H9 (cell line): ENCODE data around the gene NR4A2. TPM values are rescaled to one million over a fixed set of nuclear protein-coding genes. Genes with fewer than 3 reads are reported as not detected.

Experiments used
- DNase-seq: peaks from one replicate; pipeline ENCODE4 v3.0.0-alpha.2; 2017
- H2AFZ ChIP-seq: one replicate; pipeline ENCODE4 v1.6.1; 2013; ENCODE audit warnings: mild to moderate bottlenecking, low read length, control low read depth, moderate library complexity
- H2AK5ac ChIP-seq: 2 replicates; pipeline ENCODE4 v1.6.1; 2013; ENCODE audit warnings: low read length, control low read depth, mixed read lengths; ENCODE audit not compliant: insufficient read length
- H2BK120ac ChIP-seq: one replicate; pipeline ENCODE4 v1.6.1; 2013; ENCODE audit warnings: low read depth, mild to moderate bottlenecking, low read length, control low read depth, inconsistent platforms; ENCODE audit not compliant: poor library complexity, severe bottlenecking
- H2BK12ac ChIP-seq: 2 replicates; pipeline ENCODE4 v1.6.1; 2013; ENCODE audit warnings: low read length, control low read depth, mixed read lengths, low read depth; ENCODE audit not compliant: insufficient read length
- H2BK15ac ChIP-seq: 2 replicates; pipeline ENCODE4 v1.6.1; 2013; ENCODE audit warnings: low read depth, low read length, control low read depth
- H2BK20ac ChIP-seq: one replicate; pipeline ENCODE4 v1.6.1; 2013; ENCODE audit warnings: low read depth, mild to moderate bottlenecking, low read length, control low read depth, inconsistent platforms; ENCODE audit not compliant: poor library complexity, severe bottlenecking
- H2BK5ac ChIP-seq: 2 replicates; pipeline ENCODE4 v1.6.1; 2013; ENCODE audit warnings: low read length, control low read depth, mixed read lengths; ENCODE audit not compliant: insufficient read length
- H3K14ac ChIP-seq: 2 replicates; pipeline ENCODE4 v1.6.1; 2013; ENCODE audit warnings: low read length, control low read depth; ENCODE audit not compliant: insufficient read depth
- H3K18ac ChIP-seq: 2 replicates; pipeline ENCODE4 v1.6.1; 2013; ENCODE audit warnings: low read depth, mild to moderate bottlenecking, mixed read lengths, low read length, control low read depth; ENCODE audit not compliant: insufficient read length
- H3K23ac ChIP-seq: 2 replicates; pipeline ENCODE4 v1.6.1; 2013; ENCODE audit warnings: low read length, control low read depth, mixed read lengths, low read depth; ENCODE audit not compliant: insufficient read length
- H3K23me2 ChIP-seq: 2 replicates; pipeline ENCODE4 v1.6.1; 2013; ENCODE audit warnings: low read depth, mild to moderate bottlenecking, mixed read lengths, low read length, control low read depth; ENCODE audit not compliant: insufficient read length, poor library complexity, severe bottlenecking
- H3K27ac ChIP-seq: 2 replicates; pipeline ENCODE4 v1.5.1; 2013; ENCODE audit warnings: low read length, control low read depth, mixed read lengths, low read depth; ENCODE audit not compliant: insufficient read length
- H3K27me3 ChIP-seq: 2 replicates; pipeline ENCODE4 v1.6.1; 2013; ENCODE audit warnings: low read length, control low read depth, inconsistent platforms; ENCODE audit not compliant: insufficient read depth
- H3K4ac ChIP-seq: 2 replicates; pipeline ENCODE4 v1.6.1; 2013; ENCODE audit warnings: low read depth, mild to moderate bottlenecking, control low read depth, inconsistent platforms, low read length, moderate library complexity
- H3K4me1 ChIP-seq: 2 replicates; pipeline ENCODE4 v1.6.1; 2013; ENCODE audit warnings: low read length, control low read depth, inconsistent platforms; ENCODE audit not compliant: insufficient read depth
- H3K4me2 ChIP-seq: 2 replicates; pipeline ENCODE4 v1.6.1; 2013; ENCODE audit warnings: low read length, control low read depth, mixed read lengths; ENCODE audit not compliant: insufficient read length, insufficient read depth
- H3K56ac ChIP-seq: 2 replicates; pipeline ENCODE4 v1.6.1; 2013; ENCODE audit warnings: low read depth, mild to moderate bottlenecking, mixed read lengths, low read length, control low read depth; ENCODE audit not compliant: insufficient read length
- H3K79me1 ChIP-seq: 2 replicates; pipeline ENCODE4 v1.6.1; 2013; ENCODE audit warnings: low read depth, mild to moderate bottlenecking, moderate library complexity, low read length, control low read depth, inconsistent platforms; ENCODE audit not compliant: insufficient read depth, poor library complexity, severe bottlenecking
- H3K79me2 ChIP-seq: 2 replicates; pipeline ENCODE4 v1.6.1; 2013; ENCODE audit warnings: low read length, control low read depth, inconsistent platforms; ENCODE audit not compliant: insufficient read depth
- H3K9ac ChIP-seq: 2 replicates; pipeline ENCODE4 v1.6.1; 2013; ENCODE audit warnings: low read length, control low read depth, mixed read lengths; ENCODE audit not compliant: insufficient read length; ENCODE audit errors: extremely low read depth
- H3K9me3 ChIP-seq: one replicate; pipeline ENCODE4 v1.6.1; 2013; ENCODE audit warnings: low read depth, low read length, inconsistent platforms; ENCODE audit not compliant: control insufficient read depth
- H3T11ph ChIP-seq: one replicate; pipeline ENCODE4 v1.6.1; 2013; ENCODE audit warnings: mild to moderate bottlenecking, low read length, control low read depth, inconsistent platforms
- H4K20me1 ChIP-seq: one replicate; pipeline ENCODE4 v1.6.1; 2013; ENCODE audit not compliant: control insufficient read depth, insufficient read length, insufficient read depth
- H4K5ac ChIP-seq: 2 replicates; pipeline ENCODE4 v1.6.1; 2013; ENCODE audit warnings: low read depth, mild to moderate bottlenecking, mixed read lengths, low read length, control low read depth; ENCODE audit not compliant: insufficient read length
- H4K8ac ChIP-seq: replicated peaks from 2 replicates; pipeline ENCODE4 v1.6.1; 2013; ENCODE audit warnings: low read length, control low read depth, mixed read lengths, low read depth; ENCODE audit not compliant: insufficient read length
- H4K91ac ChIP-seq: 2 replicates; pipeline ENCODE4 v1.6.1; 2013; ENCODE audit warnings: low read depth, mild to moderate bottlenecking, moderate library complexity, mixed read lengths, low read length, control low read depth; ENCODE audit not compliant: insufficient read length
- H3K27ac Mint-ChIP-seq, 3 experiments: 2 replicates in 2 of 3; 3 replicates in 1 of 3; pipeline ENCODE4 v1.8.0; 2020 to 2021; ENCODE audit warnings: mixed read lengths in 3 of 3, mild to moderate bottlenecking in 1 of 3, moderate library complexity in 1 of 3
- H3K27me3 Mint-ChIP-seq: 2 replicates; pipeline ENCODE4 v1.8.0; 2021; ENCODE audit warnings: low read depth, mild to moderate bottlenecking, moderate library complexity, mixed read lengths
- H3K36me3 Mint-ChIP-seq, 3 experiments: 2 replicates in 2 of 3; 3 replicates in 1 of 3; pipeline ENCODE4 v1.8.0; 2020 to 2021; ENCODE audit warnings: low read depth in 3 of 3, mixed read lengths in 3 of 3; ENCODE audit not compliant: insufficient read depth in 1 of 3
- H3K4me1 Mint-ChIP-seq, 2 experiments: 2 replicates each; pipeline ENCODE4 v1.8.0; 2020; ENCODE audit warnings: mixed read lengths in 2 of 2
- H3K4me3 Mint-ChIP-seq, 2 experiments: 2 replicates in 1 of 2; 3 replicates in 1 of 2; pipeline ENCODE4 v1.8.0; 2020 to 2021; ENCODE audit warnings: mild to moderate bottlenecking in 2 of 2, mixed read lengths in 2 of 2, moderate library complexity in 1 of 2
- H3K9me3 Mint-ChIP-seq, 2 experiments: 2 replicates in 1 of 2; 3 replicates in 1 of 2; pipeline ENCODE4 v1.8.0; 2020; ENCODE audit warnings: mild to moderate bottlenecking in 2 of 2, mixed read lengths in 2 of 2, moderate library complexity in 1 of 2
- CTCF ChIP-seq: fragments of 200-600 bp; sonication (generic); conservative IDR thresholded peaks from 3 replicates; pipeline ENCODE4 v1.8.0; 2021; ENCODE audit warnings: antibody characterized with exemption, mild to moderate bottlenecking
- WGBS: extraction: QIAGEN DNeasy Blood & Tissue Kit; methylation state at CpG from one replicate; pipeline ENCODE4 v1.1.7; 2013; ENCODE audit warnings: missing lambda C conversion rate, low lambda C conversion rate, mixed read lengths; ENCODE audit not compliant: insufficient read length; ENCODE audit errors: extremely low coverage; 5-methylcytosine and 5-hydroxymethylcytosine counted together
- total RNA-seq: library from RNA; stranded (reverse); gene quantifications from 2 replicates; pipeline ENCODE4 v1.2.1, GENCODE V29; 2021

The NR4A2 gene
- total RNA-seq, 1 experiment from 2014 or later: 2.0 TPM

GRCh38 chr2:156366753-156367152 lies 34.2 kb upstream of the NR4A2 start:
- Histone ChIP-seq H4K8ac (no peak overlapping the region), H2BK20ac (no peak overlapping the region), H3K27me3 (no peaks in the 10 kb centered on the region), H3K79me1 (no peaks in the 10 kb centered on the region), H3K23ac (no peak overlapping the region), H3K18ac (no peak overlapping the region), H3K4ac (no peak overlapping the region), H3K23me2 (no peaks in the 10 kb centered on the region), H2BK12ac (no peak overlapping the region), H3K56ac (no peak overlapping the region), H2AK5ac (no peak overlapping the region), H3K4me1 (no peaks in the 10 kb centered on the region), H3K79me2 (no peaks in the 10 kb centered on the region), H3K9me3 (peaks cover 5% of the 10 kb centered on the region), H3T11ph (no peak overlapping the region), H4K5ac (no peak overlapping the region), H3K27ac (no peak overlapping the region), H3K9ac (no peak overlapping the region), H4K20me1 (no peaks in the 10 kb centered on the region), H2BK15ac (no peak overlapping the region), H3K4me2 (no peak overlapping the region), H4K91ac (no peak overlapping the region), H2AFZ (no peak overlapping the region), H3K14ac (no peak overlapping the region), H2BK120ac (no peak overlapping the region), H2BK5ac (no peak overlapping the region)
- Mint-ChIP-seq H3K4me1 (0 out of 4 replicates have a peak, but pooled peaks cover 0 to 3% of the 10 kb centered on the region in 2 experiments), H3K27me3 (no peaks in the 10 kb centered on the region; the same call in 1 of the 2 replicates), H3K36me3 (peaks cover 4 to 12% (median 8%) of the 10 kb centered on the region in 3 experiments; a peak in 6 of 7 replicates), H3K9me3 (peaks cover 9 to 14% of the 10 kb centered on the region in 2 experiments; a peak in 4 of 5 replicates), H3K4me3 (no peak overlapping the region), H3K27ac (no peak overlapping the region)
- no peak for TF ChIP-seq CTCF
- no CpG with 5 or more reads among the region's 4 CpGs for WGBS
- DNase-seq: no peak
